CD14-positive monocyte (primary cell): ENCODE results near the gene TBC1D7. TPM values are rescaled to one million over a fixed set of nuclear protein-coding genes. Genes with fewer than 3 reads are reported as not detected.

ENCODE experiments used
- DNase-seq, 3 donors: peaks; one replicate each; pipeline ENCODE4 v3.0.0-alpha.2; 2011 to 2022
- H2AFZ ChIP-seq: 2 replicates; pipeline ENCODE4 v1.6.0; 2012; ENCODE audit warnings: mild to moderate bottlenecking, low read depth, low read length, inconsistent platforms; ENCODE audit not compliant: insufficient read depth, poor library complexity, severe bottlenecking
- H3K27ac ChIP-seq, 2 donors: 1 replicate in 1 of 2; 2 replicates in 1 of 2; pipeline ENCODE4 v1.5.1; 2012 to 2013; ENCODE audit warnings: low read length in 2 of 2, control low read depth in 1 of 2, inconsistent platforms in 1 of 2, low read depth in 1 of 2, mild to moderate bottlenecking in 1 of 2
- H3K27me3 ChIP-seq, 2 donors: one replicate each; pipeline versions ENCODE4 v1.6.0 to v1.6.1; 2011 to 2013; ENCODE audit warnings: low read length in 2 of 2; ENCODE audit not compliant: control insufficient read depth in 2 of 2, insufficient read depth in 2 of 2
- H3K36me3 ChIP-seq, 2 donors: replicated peaks in 1 of 2; 1 replicate in 1 of 2; 2 replicates in 1 of 2; pipeline versions ENCODE4 v1.5.1 to v1.6.1; 2012 to 2013; ENCODE audit warnings: low read length in 2 of 2, control low read depth in 1 of 2, inconsistent platforms in 1 of 2, mild to moderate bottlenecking in 1 of 2; ENCODE audit not compliant: insufficient read depth in 2 of 2, control insufficient read depth in 1 of 2
- H3K4me1 ChIP-seq, 2 donors: 1 replicate in 1 of 2; 2 replicates in 1 of 2; pipeline versions ENCODE4 v1.5.1 to v1.6.1; 2012 to 2013; ENCODE audit warnings: low read length in 2 of 2, control low read depth in 1 of 2, inconsistent platforms in 1 of 2, mild to moderate bottlenecking in 1 of 2, moderate library complexity in 1 of 2; ENCODE audit not compliant: insufficient read depth in 2 of 2, control insufficient read depth in 1 of 2
- H3K4me2 ChIP-seq: replicated peaks from 2 replicates; pipeline ENCODE3; 2012; ENCODE audit warnings: low read length, moderate library complexity, mild to moderate bottlenecking; ENCODE audit not compliant: poor library complexity, severe bottlenecking; ENCODE audit errors: extremely low read depth
- H3K4me3 ChIP-seq, 3 experiments: fragments of 200-600 bp in 1 of 3; sonication (generic) in 1 of 3; replicated peaks in 1 of 3; 1 replicate in 2 of 3; 2 replicates in 1 of 3; pipeline ENCODE4 v1.5.1; 2011 to 2013; ENCODE audit warnings: low read length in 3 of 3, mild to moderate bottlenecking in 3 of 3, control low read depth in 2 of 3, low read depth in 2 of 3, inconsistent platforms in 1 of 3, moderate library complexity in 1 of 3
- H3K79me2 ChIP-seq: 2 replicates; pipeline ENCODE4 v1.6.0; 2012; ENCODE audit warnings: mild to moderate bottlenecking, control low read depth, inconsistent platforms, low read length, moderate library complexity; ENCODE audit not compliant: insufficient read depth
- H3K9ac ChIP-seq: 2 replicates; pipeline ENCODE4 v1.6.0; 2017; ENCODE audit warnings: low read length, mild to moderate bottlenecking; ENCODE audit not compliant: insufficient read depth, poor library complexity, severe bottlenecking
- H3K9me3 ChIP-seq, 2 donors: replicated peaks in 1 of 2; 1 replicate in 1 of 2; 2 replicates in 1 of 2; pipeline versions ENCODE4 v1.5.1 to v1.6.1; 2012 to 2013; ENCODE audit warnings: low read length in 2 of 2, control low read depth in 1 of 2; ENCODE audit not compliant: control insufficient read depth in 1 of 2, insufficient read depth in 1 of 2
- H4K20me1 ChIP-seq: 2 replicates; pipeline ENCODE4 v1.6.0; 2012; ENCODE audit warnings: mild to moderate bottlenecking, low read length, control low read depth, moderate library complexity; ENCODE audit not compliant: insufficient read depth
- H3K27ac Mint-ChIP-seq, 7 donors: one replicate each; pipeline ENCODE4 v1.8.0; 2020; ENCODE audit warnings: mild to moderate bottlenecking in 7 of 7, mixed read lengths in 7 of 7, moderate library complexity in 6 of 7, inconsistent platforms in 2 of 7
- H3K27me3 Mint-ChIP-seq, 3 donors: one replicate each; pipeline ENCODE4 v1.8.0; 2021 to 2022; ENCODE audit warnings: low read depth in 3 of 3, mild to moderate bottlenecking in 3 of 3, mixed read lengths in 3 of 3, moderate library complexity in 3 of 3, inconsistent platforms in 1 of 3
- H3K36me3 Mint-ChIP-seq, 2 donors: one replicate each; pipeline ENCODE4 v1.8.0; 2020; ENCODE audit warnings: mixed read lengths in 2 of 2, inconsistent platforms in 1 of 2, mild to moderate bottlenecking in 1 of 2
- H3K4me1 Mint-ChIP-seq: one replicate; pipeline ENCODE4 v1.8.0; 2020; ENCODE audit warnings: mild to moderate bottlenecking, mixed read lengths
- H3K4me3 Mint-ChIP-seq, 2 donors: one replicate each; pipeline ENCODE4 v1.8.0; 2020; ENCODE audit warnings: mild to moderate bottlenecking in 2 of 2, mixed read lengths in 2 of 2, moderate library complexity in 1 of 2
- H3K9me3 Mint-ChIP-seq, 7 donors: one replicate each; pipeline ENCODE4 v1.8.0; 2020 to 2022; ENCODE audit warnings: mixed read lengths in 7 of 7, mild to moderate bottlenecking in 6 of 7, moderate library complexity in 6 of 7, inconsistent platforms in 2 of 7
- WGBS: methylation state at CpG from one replicate; pipeline ENCODE4 v1.1.5; 2013; ENCODE audit warnings: missing lambda C conversion rate; ENCODE audit not compliant: insufficient coverage; 5-methylcytosine and 5-hydroxymethylcytosine counted together
- intact Hi-C, 2 donors: fragments of 100-400 bp; cut with micrococcal nuclease; formaldehyde crosslinking; loops; one replicate each; pipeline versions ENCODE4 v1.15.0 to v1.15.1; 2023
- polyA minus RNA-seq: library from RNA; depleted of rRNA, polyadenylated mRNA; stranded (reverse); fragments of >200 nt; gene quantifications from 2 replicates; pipeline ENCODE4 v1.2.3, GENCODE V29; 2012
- polyA plus RNA-seq, 3 donors: library from polyadenylated mRNA; depleted of rRNA in 1 of 3; unstranded in 2 of 3; stranded (reverse) in 1 of 3; fragments of 300-500 nt in 2 of 3; fragments of >200 nt in 1 of 3; fragmentation: Illumina TruSeq in 2 of 3; gene quantifications; 1 replicate in 2 of 3; 2 replicates in 1 of 3; pipeline ENCODE4 v1.2.3, GENCODE V29; 2012 to 2021
- total RNA-seq, 12 experiments: library from RNA in 1 of 12; stranded (reverse) in 1 of 12; fragments of 120-200 nt in 1 of 12; gene quantifications; one replicate each; pipeline ENCODE4 v1.2.4 and lab custom pipeline; 2013 to 2026; ENCODE audit warnings: mixed read lengths in 6 of 12, inconsistent platforms in 1 of 12
- TF ChIP-seq, protein P1 (sequence below): fragments of 200-600 bp; IDR thresholded peaks from one replicate; pipeline ENCODE4 v1.8.0; 2022; ENCODE audit warnings: antibody characterized with exemption, mild to moderate bottlenecking

Gene TBC1D7
- 26.3 TPM for total RNA-seq (2013)
- polyA plus RNA-seq (10 to 100 TPM; 12.2 to 34.3 (median 34.3) TPM), polyA minus RNA-seq (33.8 and 43.6 TPM in 2 replicates), total RNA-seq (lab: John Stamatoyannopoulos, UW) (58.2 to 168 (median 126) reads per million in 11 experiments)

DNA sequence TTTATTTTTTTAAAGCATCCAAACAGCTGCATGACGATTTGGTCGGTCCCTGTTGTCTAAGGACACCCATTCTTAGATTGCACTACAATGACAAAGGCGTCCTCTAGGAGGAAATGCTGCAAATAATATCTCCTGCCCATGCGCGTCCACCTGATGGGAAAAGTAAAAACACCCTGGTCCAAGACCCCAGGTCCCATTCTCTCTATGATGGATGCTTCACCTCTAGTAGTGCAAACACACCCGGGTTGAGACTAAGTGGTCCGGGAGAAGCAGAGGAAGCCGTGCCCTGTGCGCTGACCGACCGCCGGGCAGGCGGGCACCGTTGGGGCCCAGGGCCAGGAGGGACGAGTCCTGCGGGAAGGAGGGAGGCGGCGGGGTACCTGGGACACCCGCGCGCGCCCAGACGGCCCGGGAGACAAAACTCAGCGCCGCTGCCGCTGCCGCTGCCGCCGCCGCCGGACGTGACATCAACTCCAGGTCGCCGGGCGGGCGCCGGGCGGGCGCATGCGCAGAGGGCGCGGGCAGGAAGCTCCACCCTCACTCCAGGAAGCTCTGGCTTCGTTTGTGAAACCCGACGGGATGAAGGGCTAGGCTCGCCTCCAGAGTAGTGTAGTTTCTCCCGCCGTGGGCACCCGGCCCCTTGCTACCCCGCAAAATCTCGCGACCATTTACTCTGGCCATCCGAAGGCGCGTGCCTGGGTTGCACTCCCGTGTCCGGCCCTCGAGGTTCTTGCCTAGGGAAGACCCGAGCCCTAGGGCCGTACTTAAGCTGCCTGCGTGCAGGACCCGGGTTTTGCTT lies at the start of gene TBC1D7:
Gene TBC1D7 (minus strand): TSS at position 462 of the 799 bp plus-strand sequence. CDS start 1,639 bp downstream, outside the sequence.
- Histone ChIP-seq H3K27me3 (no peaks in the 10 kb centered on the region), H3K4me2 (peak within 1 kb of the TSS; percentile 94), H3K4me1 (peaks cover 6 to 17% of the 10 kb centered on the region in 2 donors), H3K9me3 (no peaks in the 10 kb centered on the region), H3K36me3 (peaks cover 10 to 27% of the 10 kb centered on the region in 2 donors), H4K20me1 (no peaks in the 10 kb centered on the region), H3K4me3 (peak within 1 kb of the TSS; percentile 88 to 98 (median 92)), H2AFZ (peak within 1 kb of the TSS; percentile 76), H3K79me2 (peaks cover 10% of the 10 kb centered on the region), H3K27ac (peak within 1 kb of the TSS; percentile 75 to 92), H3K9ac (peak within 1 kb of the TSS; percentile 85)
- Mint-ChIP-seq H3K27me3 (no peaks in the 10 kb centered on the region), H3K9me3 (no peaks in the 10 kb centered on the region), H3K36me3 (peaks cover 27 to 30% of the 10 kb centered on the region in 2 donors), H3K27ac (peak within 1 kb of the TSS; percentile 93 to 98 (median 96)), H3K4me1 (peaks cover 21% of the 10 kb centered on the region), H3K4me3 (peak within 1 kb of the TSS; percentile 90 to 93)
- DNase-seq, result peak; percentile 87 to 91 (median 91)
- TF ChIP-seq, protein P1, sequence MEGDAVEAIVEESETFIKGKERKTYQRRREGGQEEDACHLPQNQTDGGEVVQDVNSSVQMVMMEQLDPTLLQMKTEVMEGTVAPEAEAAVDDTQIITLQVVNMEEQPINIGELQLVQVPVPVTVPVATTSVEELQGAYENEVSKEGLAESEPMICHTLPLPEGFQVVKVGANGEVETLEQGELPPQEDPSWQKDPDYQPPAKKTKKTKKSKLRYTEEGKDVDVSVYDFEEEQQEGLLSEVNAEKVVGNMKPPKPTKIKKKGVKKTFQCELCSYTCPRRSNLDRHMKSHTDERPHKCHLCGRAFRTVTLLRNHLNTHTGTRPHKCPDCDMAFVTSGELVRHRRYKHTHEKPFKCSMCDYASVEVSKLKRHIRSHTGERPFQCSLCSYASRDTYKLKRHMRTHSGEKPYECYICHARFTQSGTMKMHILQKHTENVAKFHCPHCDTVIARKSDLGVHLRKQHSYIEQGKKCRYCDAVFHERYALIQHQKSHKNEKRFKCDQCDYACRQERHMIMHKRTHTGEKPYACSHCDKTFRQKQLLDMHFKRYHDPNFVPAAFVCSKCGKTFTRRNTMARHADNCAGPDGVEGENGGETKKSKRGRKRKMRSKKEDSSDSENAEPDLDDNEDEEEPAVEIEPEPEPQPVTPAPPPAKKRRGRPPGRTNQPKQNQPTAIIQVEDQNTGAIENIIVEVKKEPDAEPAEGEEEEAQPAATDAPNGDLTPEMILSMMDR, result peak; percentile 19
- 0% methylated on average over 53 of the region's 63 CpGs for WGBS
- intact Hi-C loops, result loop anchor here in 1 of 2 donors (5.0 to 10.0 kb wide), 3 partner anchors 56 to 413 kb away; no protein-coding TSS in a partner anchor

DNA sequence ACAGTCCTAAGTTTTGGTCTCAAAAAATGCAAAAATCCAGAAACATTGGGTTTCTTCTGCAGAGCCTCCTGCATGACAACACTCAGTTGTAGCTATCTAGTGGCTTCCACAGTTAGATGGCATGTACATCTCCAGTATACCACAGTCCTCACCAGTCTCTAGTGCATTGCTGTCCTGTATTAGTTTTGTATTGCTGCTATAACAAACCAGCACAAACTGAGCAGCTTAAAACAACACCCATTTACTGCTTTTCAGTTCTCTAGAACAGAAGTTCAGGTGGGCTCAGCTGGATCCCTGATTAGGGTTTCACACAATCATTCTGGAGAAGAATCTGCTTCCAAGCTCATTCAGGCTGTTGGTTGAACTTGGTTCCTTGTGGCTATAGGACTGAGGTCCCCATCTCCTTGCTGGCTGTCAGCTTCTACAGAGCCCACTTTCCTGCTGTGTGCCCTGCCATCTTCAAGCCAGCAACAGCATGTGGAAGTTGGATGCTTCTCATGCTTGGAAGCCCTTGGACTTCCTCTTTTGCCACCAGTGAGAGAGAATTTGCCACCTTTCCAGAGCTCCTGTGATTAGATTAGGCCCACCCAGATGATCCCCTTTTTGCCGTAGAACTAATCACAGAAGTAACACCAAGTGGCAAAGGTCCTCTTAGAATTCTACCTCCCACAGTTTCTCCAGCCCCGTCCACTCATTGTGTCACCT lies 48.9 kb upstream of the TBC1D7 start:
- 90% methylated on average over 2 of the region's 2 CpGs for WGBS

More for the DNA sequence above, 48.9 kb upstream of the TBC1D7 start:
- Histone ChIP-seq H3K9me3 (no peaks in the 10 kb centered on the region), H3K4me1 (peaks cover 6 to 14% of the 10 kb centered on the region in 2 donors), H3K4me2 (no peak overlapping the region), H4K20me1 (no peaks in the 10 kb centered on the region), H3K36me3 (no peaks in the 10 kb centered on the region), H3K79me2 (no peaks in the 10 kb centered on the region), H3K27ac (no peak overlapping the region), H3K4me3 (no peak overlapping the region), H3K27me3 (no peaks in the 10 kb centered on the region), H2AFZ (no peak overlapping the region), H3K9ac (no peak overlapping the region)
- H3K4me3 Mint-ChIP-seq, result no peak overlapping the region
- intact Hi-C loops, result loop anchor here in 1 of 2 donors (5.0 kb wide), 1 partner anchor 35 kb away; no protein-coding TSS in a partner anchor
- H3K9me3 Mint-ChIP-seq, result peaks cover 0 to 6% (median 3%) of the 10 kb centered on the region in 7 donors
- H3K27me3 Mint-ChIP-seq, result peaks cover 0 to 2% (median 1%) of the 10 kb centered on the region in 3 donors
- peaks cover 3 to 7% of the 10 kb centered on the region in 2 donors for H3K36me3 Mint-ChIP-seq
- peak in 2 of 3 donors; percentile 29 to 33 for DNase-seq
- peaks cover 30% of the 10 kb centered on the region for H3K4me1 Mint-ChIP-seq
- H3K27ac Mint-ChIP-seq, result peak overlapping the region in 2 of 7 donors; percentile 5 to 58
- TF ChIP-seq, protein P1, result no peak
